ENCODE measurements around the gene CD300LF.

The CD300LF gene

DNA sequence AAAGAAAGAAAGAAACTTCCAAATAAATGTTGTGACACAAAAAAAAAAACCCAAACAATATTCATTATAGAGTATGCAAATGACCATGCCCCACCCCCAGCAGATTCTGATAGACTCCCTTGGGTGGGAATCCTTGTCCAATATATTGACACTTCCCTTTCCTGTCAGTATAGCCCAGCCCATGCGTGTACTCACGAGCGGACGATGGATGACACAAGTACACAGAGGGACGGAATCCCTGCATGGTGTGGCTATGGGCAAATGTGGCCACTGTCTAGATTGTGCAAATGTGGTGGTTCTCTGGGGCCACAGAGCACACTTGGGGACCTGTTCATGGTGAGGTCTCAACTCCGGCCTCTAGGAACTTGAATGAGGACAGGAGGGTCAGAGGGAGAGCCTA, 27.4 kb upstream of the CD300LF start:
- no peak for ATAC-seq (ENCODE audit: low read depth)

GRCh38 chr17:74739227-74739831, 26.6 kb upstream of the CD300LF start:
- TF ChIP-seq CTCF (IDR thresholded peaks at IDR 0.05; ENCODE audit: poor library complexity, severe bottlenecking), result no peak
- peaks cover 38% of the 10 kb centered on the region for H3K27me3 ChIP-seq (ENCODE audit: insufficient read depth, poor library complexity, severe bottlenecking)
- no peaks in the 10 kb centered on the region for H3K9me3 ChIP-seq (ENCODE audit: severe bottlenecking)
- no peaks in the 10 kb centered on the region for H3K4me1 ChIP-seq (ENCODE audit: insufficient read depth, poor library complexity, severe bottlenecking)
- no peak overlapping the region for H3K4me3 ChIP-seq (ENCODE audit: severe bottlenecking)
- no peak overlapping the region for H3K27ac ChIP-seq (ENCODE audit: poor library complexity, severe bottlenecking)
- DNase-seq (ENCODE audit: low spot score) (peak; percentile 48), ATAC-seq (ENCODE audit: low read depth) (no peak)
- H3K36me3 ChIP-seq (ENCODE audit: low read depth), result no peaks in the 10 kb centered on the region

More for the DNA sequence above, 27.4 kb upstream of the CD300LF start:
- Histone ChIP-seq H3K4me1 (ENCODE audit: insufficient read depth, poor library complexity, severe bottlenecking) (no peaks in the 10 kb centered on the region), H3K27ac (ENCODE audit: poor library complexity, severe bottlenecking) (no peak overlapping the region), H3K27me3 (ENCODE audit: insufficient read depth, poor library complexity, severe bottlenecking) (peaks cover 38% of the 10 kb centered on the region), H3K4me3 (ENCODE audit: severe bottlenecking) (no peak overlapping the region), H3K9me3 (ENCODE audit: severe bottlenecking) (no peaks in the 10 kb centered on the region), H3K36me3 (ENCODE audit: low read depth) (no peaks in the 10 kb centered on the region)
- TF ChIP-seq CTCF (IDR thresholded peaks at IDR 0.05; ENCODE audit: poor library complexity, severe bottlenecking), result no peak
- DNase-seq (ENCODE audit: low spot score), result peak; percentile 23

GRCh38 chr17:74738051-74738996, 25.6 kb upstream of the CD300LF start:
- no peak; the same call in 2 of the 3 replicates for ATAC-seq (ENCODE audit: low read depth)

GRCh38 chr17:74737299-74738050, 24.8 kb upstream of the CD300LF start:
- Histone ChIP-seq H3K27ac (ENCODE audit: poor library complexity, severe bottlenecking) (no peak overlapping the region), H3K9me3 (ENCODE audit: severe bottlenecking) (no peaks in the 10 kb centered on the region), H3K4me3 (ENCODE audit: severe bottlenecking) (peak overlapping the region; percentile 6), H3K27me3 (ENCODE audit: insufficient read depth, poor library complexity, severe bottlenecking) (peaks cover 38% of the 10 kb centered on the region), H3K4me1 (ENCODE audit: insufficient read depth, poor library complexity, severe bottlenecking) (no peaks in the 10 kb centered on the region), H3K36me3 (ENCODE audit: low read depth) (no peaks in the 10 kb centered on the region)
- ATAC-seq (ENCODE audit: low read depth) (no peak), DNase-seq (ENCODE audit: low spot score) (no peak)
- peak; percentile 10 for TF ChIP-seq CTCF (IDR thresholded peaks at IDR 0.05; ENCODE audit: poor library complexity, severe bottlenecking)

More at GRCh38 chr17:74738051-74738996, 25.6 kb upstream of the CD300LF start:
- Histone ChIP-seq H3K27me3 (ENCODE audit: insufficient read depth, poor library complexity, severe bottlenecking) (peaks cover 38% of the 10 kb centered on the region), H3K27ac (ENCODE audit: poor library complexity, severe bottlenecking) (no peak overlapping the region), H3K4me1 (ENCODE audit: insufficient read depth, poor library complexity, severe bottlenecking) (no peaks in the 10 kb centered on the region), H3K36me3 (ENCODE audit: low read depth) (no peaks in the 10 kb centered on the region), H3K9me3 (ENCODE audit: severe bottlenecking) (no peaks in the 10 kb centered on the region), H3K4me3 (ENCODE audit: severe bottlenecking) (no peak overlapping the region)
- no peak for TF ChIP-seq CTCF (IDR thresholded peaks at IDR 0.05; ENCODE audit: poor library complexity, severe bottlenecking)
- DNase-seq (ENCODE audit: low spot score), result no peak
